ENCODE measurements around the gene AGAP3. TPM values are rescaled to one million over a fixed set of nuclear protein-coding genes. Genes with fewer than 3 reads are reported as not detected.

The AGAP3 gene
- total and polyA plus RNA-seq, 12 donors: 40.2 to 93.4 (median 50.3) TPM

GRCh38 chr7:151113344-151114150 lies 27.3 kb downstream of the AGAP3 start:
- Histone ChIP-seq H3K4me3 (no peak overlapping the region), H3K4me1 (peaks cover 3 to 45% (median 28%) of the 10 kb centered on the region in 9 donors), H3K27ac (no peak overlapping the region), H3K36me3 (peaks cover 0 to 16% (median 2%) of the 10 kb centered on the region in 9 donors), H3K9me3 (no peaks in the 10 kb centered on the region), H3K27me3 (no peaks in the 10 kb centered on the region)
- intact Hi-C loops (cut with DNase I): loop anchor here in 5 of 10 donors (5.0 to 10.0 kb wide), 6 partner anchors 59 to 219 kb away; partner anchors contain the start of genes ABCB8 (in 3 of the 5), CDK5 (in 1 of the 5) and SLC4A2 (in 1 of the 5)
- ATAC-seq: no peak
- DNase-seq: no peak
- 82 to 83% methylated on average over 13 of the region's 13 CpGs for WGBS, 2 donors
- TF ChIP-seq CTCF (IDR thresholded peaks at IDR 0.05): no peak

- no peak for DNase-seq
- H3K36me3 ChIP-seq: peaks cover 0 to 25% (median 7%) of the 10 kb centered on the region in 9 donors
- H3K27me3 ChIP-seq: no peaks in the 10 kb centered on the region
- H3K4me1 ChIP-seq: peaks cover 3 to 42% (median 26%) of the 10 kb centered on the region in 9 donors
- TF ChIP-seq CTCF (IDR thresholded peaks at IDR 0.05): no peak
- WGBS, 2 donors: 22 to 26% methylated on average over 83 to 101 of the region's 101 CpGs
- ATAC-seq: no peak
- peak overlapping the region in 2 of 10 donors; percentile 26 to 30 for H3K4me3 ChIP-seq
- intact Hi-C loops (cut with DNase I): loop anchor here in 5 of 10 donors (5.0 to 10.0 kb wide), 6 partner anchors 60 to 220 kb away; partner anchors contain the start of genes ABCB8 (in 3 of the 5), CDK5 (in 1 of the 5) and SLC4A2 (in 1 of the 5)
- no peaks in the 10 kb centered on the region for H3K9me3 ChIP-seq
- no peak overlapping the region for H3K27ac ChIP-seq
These were observed 28.1 kb downstream of the AGAP3 start for GRCh38 chr7:151114151-151115090.

GRCh38 chr7:151115121-151115835 lies 29.0 kb downstream of the AGAP3 start:
- Histone ChIP-seq H3K4me1 (peaks cover 3 to 38% (median 22%) of the 10 kb centered on the region in 9 donors), H3K27me3 (no peaks in the 10 kb centered on the region), H3K9me3 (no peaks in the 10 kb centered on the region), H3K27ac (peak overlapping the region in 2 of 10 donors; percentile 52 to 62), H3K4me3 (peak overlapping the region in 6 of 10 donors; percentile 18 to 35 (median 26)), H3K36me3 (peaks cover 0 to 33% (median 12%) of the 10 kb centered on the region in 9 donors)
- intact Hi-C loops (cut with DNase I): loop anchor here in 3 of 10 donors (10.0 kb wide), 3 partner anchors 60 to 220 kb away; partner anchors contain the start of genes CDK5 (in 1 of the 3) and SLC4A2 (in 1 of the 3)
- TF ChIP-seq CTCF (IDR thresholded peaks at IDR 0.05): peak in 1 of 9 donors; percentile 19
- ATAC-seq (peak in 5 of 8 donors; percentile 12 to 66 (median 43)), DNase-seq (no peak)
- 5 to 6% methylated on average over 88 to 114 of the region's 114 CpGs for WGBS, 2 donors

Data from heart right ventricle (tissue), 16 donors.